VCaP (cell line): ENCODE results near the gene MYEOV.

Source experiments
- H3K27ac ChIP-seq: fragments of 450-650 bp; 2 replicates; pipeline ENCODE4 v1.5.1; 2017
- TF ChIP-seq, protein P1 (sequence below): fragments of 450-650 bp; conservative IDR thresholded peaks from 2 replicates; pipeline ENCODE4 v1.5.1; 2017; ENCODE audit warnings: mild to moderate bottlenecking, moderate library complexity

Gene MYEOV

DNA sequence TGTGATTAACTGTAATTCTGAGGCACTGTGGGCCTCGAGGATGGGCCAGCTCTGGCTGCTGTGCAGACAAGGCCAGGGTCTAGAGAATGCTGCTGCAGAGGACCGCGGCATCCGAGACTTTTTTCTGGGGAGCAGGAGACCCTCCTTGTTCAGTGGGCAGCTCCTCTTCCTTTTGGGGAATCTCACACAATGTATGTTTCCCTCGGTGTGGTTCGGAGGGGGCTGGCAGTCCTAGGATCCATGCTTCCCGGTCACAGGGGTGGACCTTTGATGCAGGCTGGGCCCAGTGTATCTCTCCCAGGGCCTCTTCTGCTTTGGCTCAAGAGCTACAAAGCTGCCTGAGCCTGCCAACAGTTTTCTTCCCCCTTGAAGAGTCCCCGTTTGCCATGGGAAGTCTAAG is 31.5 kb downstream of the MYEOV start:
- no peak overlapping the region for H3K27ac ChIP-seq
- TF ChIP-seq, protein P1, sequence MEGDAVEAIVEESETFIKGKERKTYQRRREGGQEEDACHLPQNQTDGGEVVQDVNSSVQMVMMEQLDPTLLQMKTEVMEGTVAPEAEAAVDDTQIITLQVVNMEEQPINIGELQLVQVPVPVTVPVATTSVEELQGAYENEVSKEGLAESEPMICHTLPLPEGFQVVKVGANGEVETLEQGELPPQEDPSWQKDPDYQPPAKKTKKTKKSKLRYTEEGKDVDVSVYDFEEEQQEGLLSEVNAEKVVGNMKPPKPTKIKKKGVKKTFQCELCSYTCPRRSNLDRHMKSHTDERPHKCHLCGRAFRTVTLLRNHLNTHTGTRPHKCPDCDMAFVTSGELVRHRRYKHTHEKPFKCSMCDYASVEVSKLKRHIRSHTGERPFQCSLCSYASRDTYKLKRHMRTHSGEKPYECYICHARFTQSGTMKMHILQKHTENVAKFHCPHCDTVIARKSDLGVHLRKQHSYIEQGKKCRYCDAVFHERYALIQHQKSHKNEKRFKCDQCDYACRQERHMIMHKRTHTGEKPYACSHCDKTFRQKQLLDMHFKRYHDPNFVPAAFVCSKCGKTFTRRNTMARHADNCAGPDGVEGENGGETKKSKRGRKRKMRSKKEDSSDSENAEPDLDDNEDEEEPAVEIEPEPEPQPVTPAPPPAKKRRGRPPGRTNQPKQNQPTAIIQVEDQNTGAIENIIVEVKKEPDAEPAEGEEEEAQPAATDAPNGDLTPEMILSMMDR: no peak

- no peak overlapping the region for H3K27ac ChIP-seq
- TF ChIP-seq, protein P1: no peak
Observed at GRCh38 chr11:69326622-69327219, 32.8 kb downstream of the MYEOV start.

DNA sequence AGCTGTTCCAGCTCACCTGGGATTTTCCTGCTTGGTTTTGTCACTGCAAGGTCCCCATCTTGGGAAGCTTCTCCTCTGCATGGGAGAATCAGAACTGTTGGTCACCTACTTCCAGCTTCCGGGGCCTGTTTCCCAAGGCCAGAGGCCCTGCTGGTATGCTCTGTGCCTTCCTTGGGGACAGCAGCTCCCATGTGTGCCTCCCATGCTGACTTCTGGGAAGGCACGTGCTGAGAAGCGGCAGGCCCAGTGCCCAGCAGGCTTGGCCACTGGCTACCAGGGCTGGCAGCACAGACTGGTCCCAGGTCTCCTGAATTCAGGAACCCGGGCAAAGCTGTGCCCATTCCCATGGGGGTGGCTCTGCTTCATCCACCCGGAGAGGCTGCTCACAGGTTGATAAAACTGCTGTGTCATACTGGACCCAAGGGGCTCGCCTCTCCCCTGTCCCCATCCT is 33.8 kb downstream of the MYEOV start:
- TF ChIP-seq, protein P1: no peak
- no peak overlapping the region for H3K27ac ChIP-seq

- no peak overlapping the region for H3K27ac ChIP-seq
- TF ChIP-seq, protein P1: no peak
Observed at GRCh38 chr11:69328231-69328630, 34.3 kb downstream of the MYEOV start.

DNA sequence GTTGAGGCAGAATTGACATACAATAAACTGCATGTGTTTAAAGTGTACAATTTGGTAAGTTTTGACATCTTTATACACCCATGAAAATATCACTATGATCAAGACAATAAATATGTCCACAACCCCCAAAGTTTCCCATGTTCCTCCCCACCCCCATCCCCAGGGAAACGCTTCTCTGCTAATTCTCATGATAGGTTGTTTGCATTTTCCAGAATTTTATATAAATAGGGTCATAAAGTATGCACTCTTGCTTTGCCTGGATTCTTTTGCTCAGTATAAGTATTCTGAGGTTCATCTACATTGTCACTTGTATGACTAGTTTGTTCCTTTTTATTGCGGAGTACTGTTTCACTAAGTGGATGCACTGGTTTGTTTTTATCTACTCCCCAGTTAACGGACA is 35.6 kb downstream of the MYEOV start:
- no peak overlapping the region for H3K27ac ChIP-seq
- TF ChIP-seq, protein P1: no peak

DNA sequence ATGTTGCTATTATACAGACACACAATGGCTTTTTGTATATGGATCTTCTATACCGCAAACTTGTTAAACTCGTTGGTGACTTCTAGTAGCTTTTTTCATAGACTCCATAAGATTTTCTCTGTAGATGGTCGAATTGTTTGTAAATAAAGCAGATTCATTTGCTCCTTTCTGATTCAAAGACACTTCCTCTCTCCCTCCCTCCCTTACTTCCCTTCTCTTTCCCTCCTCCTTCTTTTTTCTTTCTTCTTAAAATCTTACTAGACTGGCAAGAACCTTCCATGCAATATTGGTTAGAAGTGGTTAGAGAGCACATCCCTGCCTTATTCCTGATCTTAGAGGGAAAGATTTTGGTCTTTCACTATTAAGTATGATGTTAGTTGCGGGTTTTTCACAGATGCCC is 36.4 kb downstream of the MYEOV start:
- TF ChIP-seq, protein P1: no peak
- no peak overlapping the region for H3K27ac ChIP-seq

- TF ChIP-seq, protein P1: no peak
Observed at GRCh38 chr11:69333149-69333710, 39.3 kb downstream of the MYEOV start.

More at GRCh38 chr11:69333149-69333710, 39.3 kb downstream of the MYEOV start:
- H3K27ac ChIP-seq: no peak overlapping the region
